Breast epithelium (tissue), 4 donors: Measurements from ENCODE around the gene C1orf159. TPM values are rescaled to one million over a fixed set of nuclear protein-coding genes. Genes with fewer than 3 reads are reported as not detected.

Source experiments
- DNase-seq, 2 donors: peaks; one replicate each; pipeline ENCODE4 v3.0.0-alpha.2; 2019; ENCODE audit warnings: low spot score in 2 of 2
- H3K27ac ChIP-seq, 2 donors: fragments of 200-600 bp; sonication (generic) in 1 of 2; one replicate each; pipeline ENCODE4 v1.5.1; 2016 to 2019; ENCODE audit warnings: mild to moderate bottlenecking in 1 of 2
- H3K27me3 ChIP-seq, 2 donors: fragments of 200-600 bp; sonication (generic) in 1 of 2; one replicate each; pipeline versions ENCODE4 v1.5.1 to v1.6.0; 2017 to 2019; ENCODE audit warnings: control low read depth in 1 of 2, mild to moderate bottlenecking in 1 of 2
- H3K36me3 ChIP-seq: fragments of 200-600 bp; one replicate; pipeline ENCODE4 v1.5.1; 2019
- H3K4me1 ChIP-seq, 2 donors: fragments of 200-600 bp; sonication (generic); one replicate each; pipeline ENCODE4 v1.5.1; 2016 to 2019; ENCODE audit warnings: control low read depth in 1 of 2
- H3K4me3 ChIP-seq, 3 donors: fragments of 200-600 bp; sonication (generic); 1 replicate in 2 of 3; 2 replicates in 1 of 3; pipeline ENCODE4 v1.5.1; 2016 to 2019; ENCODE audit warnings: mild to moderate bottlenecking in 3 of 3, moderate library complexity in 2 of 3
- H3K9me3 ChIP-seq, 2 donors: fragments of 200-600 bp; sonication (generic) in 1 of 2; one replicate each; pipeline ENCODE4 v1.5.1; 2016 to 2019; ENCODE audit warnings: control low read depth in 1 of 2
- CTCF ChIP-seq, 3 donors: fragments of 450-650 bp; IDR thresholded peaks; one replicate each; pipeline ENCODE4 v1.5.1; 2016 to 2017; ENCODE audit warnings: antibody characterized with exemption in 3 of 3, mild to moderate bottlenecking in 3 of 3, moderate library complexity in 3 of 3
- POLR2A ChIP-seq: fragments of 450-650 bp; IDR thresholded peaks from one replicate; pipeline ENCODE4 v1.6.1; 2016; ENCODE audit warnings: antibody characterized with exemption, mild to moderate bottlenecking, moderate library complexity
- POLR2AphosphoS5 ChIP-seq, 3 donors: sonication (generic); formaldehyde crosslinking; IDR thresholded peaks; one replicate each; pipeline ENCODE4 v1.6.1; 2017; ENCODE audit warnings: antibody characterized with exemption in 3 of 3
- intact Hi-C: fragments of 100-400 bp; cut with DNase I; formaldehyde crosslinking; loops from one replicate; pipeline ENCODE4 v1.15.1; 2023; ENCODE audit warnings: low total_unique reads
- total RNA-seq, 3 donors: library from RNA; depleted of rRNA; stranded (reverse); fragments of >200 nt; gene quantifications; one replicate each; pipeline ENCODE4 v1.1.0, GENCODE V29; 2016

Gene C1orf159
- total RNA-seq, 3 donors from 2014 or later = 6.9 to 24.0 (median 12.5) TPM

- TF ChIP-seq POLR2AphosphoS5 (IDR thresholded peaks at IDR 0.05) (no peak), CTCF (IDR thresholded peaks at IDR 0.05) (no peak), POLR2A (no peak)
- Histone ChIP-seq H3K4me3 (no peak overlapping the region), H3K27ac (no peak overlapping the region), H3K4me1 (no peaks in the 10 kb centered on the region), H3K36me3 (no peaks in the 10 kb centered on the region), H3K27me3 (no peaks in the 10 kb centered on the region), H3K9me3 (no peaks in the 10 kb centered on the region)
- intact Hi-C loops = no loop called here
- DNase-seq = no peak
Observed at GRCh38 chr1:1092149-1092855, 23.6 kb downstream of the C1orf159 start.

GRCh38 chr1:1091344-1092148, 24.3 kb downstream of the C1orf159 start:
- Histone ChIP-seq H3K4me1 (no peaks in the 10 kb centered on the region), H3K36me3 (no peaks in the 10 kb centered on the region), H3K27ac (no peak overlapping the region), H3K4me3 (no peak overlapping the region), H3K27me3 (no peaks in the 10 kb centered on the region), H3K9me3 (no peaks in the 10 kb centered on the region)
- no peak for TF ChIP-seq POLR2AphosphoS5 (IDR thresholded peaks at IDR 0.05)
- intact Hi-C loops = no loop called here
- no peak for DNase-seq

GRCh38 chr1:1090424-1091343, 25.2 kb downstream of the C1orf159 start:
- intact Hi-C loops = no loop called here
- TF ChIP-seq CTCF (IDR thresholded peaks at IDR 0.05) (no peak), POLR2AphosphoS5 (IDR thresholded peaks at IDR 0.05) (no peak), POLR2A (no peak)
- H3K27ac ChIP-seq = no peak overlapping the region
- no peaks in the 10 kb centered on the region for H3K36me3 ChIP-seq
- no peaks in the 10 kb centered on the region for H3K27me3 ChIP-seq
- H3K4me3 ChIP-seq = no peak overlapping the region
- H3K4me1 ChIP-seq = no peaks in the 10 kb centered on the region
- no peaks in the 10 kb centered on the region for H3K9me3 ChIP-seq
- DNase-seq = no peak

GRCh38 chr1:1089731-1090423, 26.0 kb downstream of the C1orf159 start:
- Histone ChIP-seq H3K9me3 (no peaks in the 10 kb centered on the region), H3K4me3 (no peak overlapping the region), H3K27me3 (no peaks in the 10 kb centered on the region), H3K4me1 (no peaks in the 10 kb centered on the region), H3K27ac (no peak overlapping the region), H3K36me3 (no peaks in the 10 kb centered on the region)
- intact Hi-C loops = no loop called here
- DNase-seq = no peak
- TF ChIP-seq POLR2A (no peak), POLR2AphosphoS5 (IDR thresholded peaks at IDR 0.05) (no peak), CTCF (IDR thresholded peaks at IDR 0.05) (no peak)
